A549 (cell line): Measurements from ENCODE around the gene ANO4.

Experiments
- CBX8 ChIP-seq: fragments of 200-600 bp; sonication (generic); IDR thresholded peaks from 2 replicates; pipeline ENCODE4 v1.6.1; 2016
- CTCF ChIP-seq: fragments of >200 bp; sonication (Bioruptor Twin); formaldehyde crosslinking; IDR thresholded peaks from 3 replicates; pipeline ENCODE4 v1.5.1; 2016
- HOXA7 ChIP-seq: fragments of 250-450 bp; sonication (Bioruptor Pico); IDR thresholded peaks from 2 replicates; pipeline ENCODE4 v1.5.0; 2020; ENCODE audit warnings: mild to moderate bottlenecking, moderate library complexity
- MAX ChIP-seq: IDR thresholded peaks from 2 replicates; pipeline ENCODE4 v1.6.1; 2012
- POLR2A ChIP-seq: IDR thresholded peaks from 2 replicates; pipeline ENCODE4 v1.6.1; 2012; ENCODE audit warnings: mild to moderate bottlenecking, low read length
- RARB ChIP-seq: fragments of 250-450 bp; sonication (Bioruptor Pico); IDR thresholded peaks from 2 replicates; pipeline ENCODE4 v1.8.0; 2021; ENCODE audit warnings: mild to moderate bottlenecking, moderate library complexity
- TF ChIP-seq, protein P1 (sequence below): fragments of 150-350 bp; IDR thresholded peaks from 2 replicates; pipeline ENCODE4 v1.6.1; 2014; ENCODE audit warnings: low read depth, mild to moderate bottlenecking, low read length
- TF ChIP-seq, protein P2 (sequence below): fragments of 450-650 bp; IDR thresholded peaks from 2 replicates; pipeline ENCODE4 v1.6.1; 2014; ENCODE audit warnings: antibody characterized with exemption

- TF ChIP-seq CTCF (no peak), RARB (CRISPR knock-in tag) (no peak), POLR2A (no peak), HOXA7 (no peak), CBX8 (no peak), MAX (no peak)
- TF ChIP-seq, protein P1, sequence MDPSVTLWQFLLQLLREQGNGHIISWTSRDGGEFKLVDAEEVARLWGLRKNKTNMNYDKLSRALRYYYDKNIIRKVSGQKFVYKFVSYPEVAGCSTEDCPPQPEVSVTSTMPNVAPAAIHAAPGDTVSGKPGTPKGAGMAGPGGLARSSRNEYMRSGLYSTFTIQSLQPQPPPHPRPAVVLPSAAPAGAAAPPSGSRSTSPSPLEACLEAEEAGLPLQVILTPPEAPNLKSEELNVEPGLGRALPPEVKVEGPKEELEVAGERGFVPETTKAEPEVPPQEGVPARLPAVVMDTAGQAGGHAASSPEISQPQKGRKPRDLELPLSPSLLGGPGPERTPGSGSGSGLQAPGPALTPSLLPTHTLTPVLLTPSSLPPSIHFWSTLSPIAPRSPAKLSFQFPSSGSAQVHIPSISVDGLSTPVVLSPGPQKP, result no peak
- TF ChIP-seq, protein P2, sequence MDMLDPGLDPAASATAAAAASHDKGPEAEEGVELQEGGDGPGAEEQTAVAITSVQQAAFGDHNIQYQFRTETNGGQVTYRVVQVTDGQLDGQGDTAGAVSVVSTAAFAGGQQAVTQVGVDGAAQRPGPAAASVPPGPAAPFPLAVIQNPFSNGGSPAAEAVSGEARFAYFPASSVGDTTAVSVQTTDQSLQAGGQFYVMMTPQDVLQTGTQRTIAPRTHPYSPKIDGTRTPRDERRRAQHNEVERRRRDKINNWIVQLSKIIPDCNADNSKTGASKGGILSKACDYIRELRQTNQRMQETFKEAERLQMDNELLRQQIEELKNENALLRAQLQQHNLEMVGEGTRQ, result no peak
Measured at GRCh38 chr12:101108130-101108529, 313.6 kb downstream of the ANO4 start.
